ENCODE data around the gene IREB2.
"Not testable (repeated sequence)": the region's sequence is repeated elsewhere in the genome, so short reads cannot be mapped to it uniquely, and the experiment has no call there.

The IREB2 gene

DNA sequence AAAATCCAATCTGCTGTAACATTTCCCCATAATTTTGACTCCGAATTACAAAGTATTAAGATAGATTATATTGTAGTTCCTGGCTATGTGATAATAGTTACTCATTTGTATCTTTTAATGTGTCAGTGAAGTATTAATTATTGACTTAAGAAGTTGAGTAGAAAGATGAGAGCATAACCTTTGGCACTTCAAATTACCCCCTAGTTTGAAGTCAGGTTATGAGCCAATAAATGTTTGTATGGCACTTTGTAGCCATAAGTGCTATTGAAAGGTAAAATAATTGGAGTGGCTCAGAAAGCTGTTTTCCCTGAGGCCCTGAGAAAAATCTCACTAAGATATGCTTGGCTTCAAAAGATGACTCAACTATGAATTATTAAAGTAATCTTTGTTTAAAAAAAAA, 31.0 kb downstream of the IREB2 start:
- DNase-seq (ENCODE audit: low read depth in 1 of 2, low spot score in 1 of 2) = no peak

DNA sequence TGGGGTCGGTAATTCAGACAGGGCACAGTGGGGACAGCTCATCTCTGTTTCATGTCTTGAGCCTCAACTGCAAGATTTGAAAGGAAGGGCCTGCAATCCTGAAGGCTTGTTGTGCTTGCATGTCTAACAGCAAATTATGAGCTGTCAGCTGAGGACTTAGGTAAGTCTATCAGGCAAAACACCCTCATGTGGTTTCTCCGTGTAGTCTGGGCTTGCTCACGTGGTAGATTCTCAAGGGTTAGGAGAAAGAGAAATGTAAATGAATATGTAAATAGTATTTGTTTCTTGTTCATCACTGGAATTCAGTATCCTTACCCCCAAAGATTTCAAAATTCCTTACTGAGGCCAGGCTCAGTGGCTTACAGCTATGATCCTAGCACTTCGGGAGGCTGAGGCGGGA, 39.3 kb downstream of the IREB2 start:
- DNase-seq (ENCODE audit: low read depth in 1 of 2, low spot score in 1 of 2) = no peak

DNA sequence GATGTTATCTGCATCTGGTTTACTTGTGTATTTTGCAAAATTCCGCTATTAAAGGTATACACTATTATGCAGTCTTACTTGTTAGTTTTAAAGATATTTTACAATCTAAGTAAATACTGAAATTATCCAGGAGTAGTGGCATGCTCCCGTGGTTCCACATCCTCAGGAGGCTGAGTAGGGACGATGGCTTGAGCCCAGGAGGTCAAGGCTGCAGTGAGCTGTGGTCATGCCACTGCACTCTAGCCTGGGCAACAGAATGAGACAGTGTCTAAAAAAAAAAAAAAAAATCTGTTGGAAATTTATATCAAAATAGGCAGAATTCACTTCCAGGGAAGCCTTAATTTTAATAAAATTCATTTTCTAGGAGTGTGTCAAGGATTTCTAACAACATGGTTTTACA, 41.6 kb downstream of the IREB2 start:
- DNase-seq (ENCODE audit: low read depth in 1 of 2, low spot score in 1 of 2) = no peak

DNA sequence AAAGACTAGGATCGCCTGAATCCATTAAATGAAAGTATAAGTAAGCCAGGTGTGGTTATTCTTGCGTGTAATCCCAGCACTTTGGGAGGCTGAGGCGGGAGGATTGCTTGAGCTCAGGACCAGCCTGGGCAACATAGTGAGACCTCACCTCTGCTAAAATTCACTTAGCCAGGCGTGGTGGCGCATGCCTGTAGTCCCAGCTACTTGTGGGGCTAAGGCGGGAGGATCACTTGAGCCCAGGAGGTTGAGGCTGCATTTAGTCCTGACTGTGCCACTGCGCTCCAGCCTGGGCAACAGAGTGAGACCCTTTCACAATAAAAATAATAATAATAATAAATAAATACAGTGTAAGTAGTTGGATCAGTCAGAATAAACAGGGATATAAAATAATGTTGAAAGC, 43.9 kb downstream of the IREB2 start:
- no peak for DNase-seq (ENCODE audit: low read depth in 1 of 2, low spot score in 1 of 2)

DNA sequence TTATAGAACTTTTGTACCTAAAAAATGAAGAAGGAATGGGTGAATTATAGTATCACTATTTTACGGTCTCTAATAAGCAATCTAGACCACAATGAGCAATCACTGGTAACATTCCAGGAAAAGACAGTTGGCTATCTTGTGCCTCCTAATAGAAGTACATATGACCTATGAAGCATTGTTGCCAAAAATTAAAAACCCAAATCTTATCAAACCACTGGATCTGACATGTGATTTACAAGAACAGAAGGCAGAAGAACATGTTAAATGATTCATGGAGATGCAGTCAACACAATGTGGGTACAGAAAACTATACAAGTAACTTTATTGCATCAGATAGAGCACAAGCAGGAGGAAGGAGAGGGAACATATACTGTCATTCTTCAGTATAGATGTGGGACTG, 54.9 kb downstream of the IREB2 start:
- DNase-seq (ENCODE audit: low read depth in 1 of 2, low spot score in 1 of 2) = no peak

DNA sequence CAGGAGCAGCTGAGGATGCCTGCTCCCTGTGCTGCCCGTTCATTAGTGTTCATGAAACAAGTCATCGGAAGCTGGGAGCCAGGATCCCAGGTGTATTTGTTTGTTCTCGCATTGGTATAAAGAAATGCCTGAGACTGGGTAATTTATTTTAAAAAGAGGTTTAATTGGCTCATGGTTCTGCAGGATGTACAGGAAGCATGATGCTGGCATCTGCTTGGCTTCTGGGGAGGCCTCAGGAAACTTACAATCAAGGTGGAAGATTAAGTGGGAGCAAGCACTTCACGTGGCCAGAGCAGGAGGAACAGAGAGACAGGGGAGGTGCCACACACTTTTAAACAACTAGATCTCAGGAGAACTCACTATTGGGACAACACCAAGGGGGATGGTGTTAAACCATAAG, 63.8 kb downstream of the IREB2 start:
- no peak for DNase-seq (ENCODE audit: low read depth in 1 of 2, low spot score in 1 of 2)

DNA sequence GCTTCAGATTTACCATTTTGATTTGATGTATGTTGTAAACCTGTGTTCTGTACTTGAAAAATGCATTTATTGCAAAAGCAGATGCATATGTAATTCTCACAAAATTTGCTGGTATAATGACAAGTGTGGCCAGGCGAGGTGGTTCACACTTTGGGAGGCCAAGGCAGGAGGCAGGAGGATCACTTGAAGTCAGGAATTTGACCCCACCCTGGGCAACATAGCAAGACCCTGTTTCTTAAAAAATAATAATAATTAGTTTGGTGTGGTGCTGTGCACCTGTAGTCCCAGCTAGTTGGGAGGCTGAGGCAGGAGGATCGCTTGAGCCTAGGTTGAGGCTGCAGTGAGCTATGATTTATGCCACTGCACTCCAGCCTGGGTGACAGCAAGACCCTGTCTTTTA, 64.6 kb downstream of the IREB2 start:
- no peak for DNase-seq (ENCODE audit: low read depth in 1 of 2, low spot score in 1 of 2)

DNA sequence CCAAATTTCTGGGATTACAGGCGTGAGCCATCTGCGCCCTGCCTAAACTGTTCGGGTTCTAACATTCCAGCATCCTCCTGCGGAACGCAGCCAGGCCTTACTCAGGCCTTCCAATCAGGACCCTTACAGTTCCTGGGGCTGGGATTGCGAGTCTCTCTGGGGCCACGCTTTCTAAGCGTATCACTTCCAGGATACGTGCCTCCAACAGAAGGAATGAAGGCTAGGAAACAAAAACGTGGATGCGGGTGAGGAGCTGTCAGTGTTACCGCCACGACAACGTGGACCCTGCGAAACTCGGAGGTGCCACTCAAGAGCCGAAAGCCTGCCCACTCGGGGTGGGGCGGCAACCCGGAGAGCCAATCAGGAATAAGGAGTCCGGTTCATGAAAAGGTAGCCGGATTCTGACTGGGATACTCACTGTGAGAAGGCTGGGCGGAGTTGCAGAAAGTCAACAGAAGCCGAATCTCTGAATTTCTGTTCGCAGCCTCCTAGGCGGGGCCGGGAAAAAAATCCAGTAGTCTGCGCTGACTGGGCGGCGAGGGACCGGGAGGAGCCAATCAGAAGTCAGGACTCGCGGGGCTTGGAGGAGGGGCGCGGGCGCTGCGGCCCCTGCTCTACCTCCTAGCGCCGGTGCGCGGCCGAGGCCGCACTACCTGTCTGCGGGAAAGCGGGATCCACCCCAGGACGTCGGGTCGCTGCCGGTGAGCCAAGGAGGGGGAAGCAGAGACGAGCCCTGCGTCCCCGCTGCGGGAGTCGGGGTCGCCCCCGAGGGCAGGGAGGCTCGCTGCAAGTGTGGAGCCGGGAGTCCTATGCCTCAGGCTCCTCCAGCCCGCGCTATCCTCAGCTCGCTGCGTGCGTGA, 69.2 kb downstream of the IREB2 start, which contains the start of gene HYKK:
Gene HYKK (plus strand): TSS at position 607 of the 860 bp plus-strand sequence. CDS start 5,512 bp downstream, outside the sequence.
- DNase-seq (ENCODE audit: low read depth in 1 of 2, low spot score in 1 of 2) = peak; percentile 50 to 74

DNA sequence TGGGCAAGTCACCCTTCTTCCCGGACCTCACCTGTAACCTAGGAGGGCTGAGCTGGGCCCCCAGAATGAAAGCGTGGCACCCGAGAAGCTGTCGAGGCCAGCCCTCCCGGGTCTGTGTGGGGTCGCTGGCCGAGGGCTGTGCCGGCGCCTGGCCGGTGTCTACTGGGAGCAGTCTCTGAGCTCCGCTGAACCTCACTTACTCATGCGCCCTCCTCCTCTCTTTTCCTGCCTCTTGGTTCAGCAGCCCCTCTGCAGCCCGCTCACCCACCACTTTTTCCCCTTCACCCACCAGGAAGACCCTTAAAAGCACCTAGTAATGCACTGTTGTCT, 69.8 kb downstream of the IREB2 start:
- no peak for DNase-seq (ENCODE audit: low read depth in 1 of 2, low spot score in 1 of 2)

DNA sequence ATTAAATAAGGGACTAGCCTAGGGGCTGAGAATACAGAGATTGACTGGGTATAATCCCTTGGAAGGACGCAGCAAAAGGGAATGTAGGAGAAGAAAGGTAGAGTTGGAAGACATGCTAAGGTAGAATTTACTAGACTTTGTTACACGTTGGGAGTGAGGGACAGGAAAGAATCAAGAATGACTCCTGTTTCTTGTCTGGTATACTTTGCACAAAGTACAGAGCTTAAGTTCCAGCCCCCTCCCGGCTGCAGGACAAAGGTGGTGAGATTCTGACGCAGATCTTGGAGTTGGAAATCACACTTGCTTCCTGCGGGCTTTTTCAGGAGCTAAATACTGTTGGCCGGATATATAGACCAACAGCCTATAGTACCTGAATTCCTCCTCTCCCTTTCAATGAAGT, 70.3 kb downstream of the IREB2 start:
- DNase-seq (ENCODE audit: low read depth in 1 of 2, low spot score in 1 of 2) = no peak

DNA sequence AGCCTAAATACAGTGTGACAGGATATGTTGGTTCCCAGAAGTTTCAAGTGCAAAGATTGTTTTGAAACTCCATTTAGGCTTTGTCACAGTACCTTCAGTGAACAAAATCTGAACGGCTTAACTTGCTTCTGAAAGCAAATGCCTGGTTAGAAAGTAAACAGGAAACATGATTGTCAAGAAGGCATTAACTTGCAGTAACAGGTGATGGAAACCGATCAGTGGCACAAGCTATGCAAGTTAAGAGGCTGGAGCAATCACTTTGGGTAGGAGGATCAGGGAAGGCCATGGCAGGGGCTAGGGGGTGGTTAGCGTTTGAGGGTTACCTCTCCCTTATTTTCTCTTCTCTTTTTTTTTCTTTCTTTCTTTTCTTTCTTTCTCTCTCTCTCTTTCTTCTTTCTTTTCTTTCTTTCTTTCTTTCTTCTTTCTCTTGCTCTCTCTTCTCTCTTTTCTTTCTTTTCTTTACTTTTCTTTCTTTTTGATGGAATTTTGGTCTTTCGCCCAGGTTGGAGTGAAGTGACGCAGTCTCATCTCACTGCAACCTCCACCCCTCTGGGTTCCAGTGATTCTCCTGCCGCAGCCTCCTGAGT, 71.8 kb downstream of the IREB2 start:
- no peak for DNase-seq (ENCODE audit: low read depth in 1 of 2, low spot score in 1 of 2)

DNA sequence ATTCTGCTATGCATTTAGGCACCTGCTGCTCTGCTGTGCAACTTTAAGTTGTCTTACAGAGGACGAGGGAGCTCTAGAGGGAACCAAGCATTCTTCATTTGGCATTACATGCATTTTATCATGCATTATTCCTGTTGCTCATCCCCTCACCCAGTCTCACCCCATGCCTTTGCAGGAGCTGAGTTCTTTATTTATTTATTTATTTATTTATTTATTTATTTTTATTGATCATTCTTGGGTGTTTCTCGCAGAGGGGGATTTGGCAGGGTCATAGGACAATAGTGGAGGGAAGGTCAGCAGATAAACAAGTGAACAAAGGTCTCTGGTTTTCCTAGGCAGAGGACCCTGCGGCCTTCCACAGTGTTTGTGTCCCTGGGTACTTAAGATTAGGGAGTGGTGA, 82.0 kb downstream of the IREB2 start:
- not testable (repeated sequence) for DNase-seq (ENCODE audit: low read depth in 1 of 2, low spot score in 1 of 2)

DNA sequence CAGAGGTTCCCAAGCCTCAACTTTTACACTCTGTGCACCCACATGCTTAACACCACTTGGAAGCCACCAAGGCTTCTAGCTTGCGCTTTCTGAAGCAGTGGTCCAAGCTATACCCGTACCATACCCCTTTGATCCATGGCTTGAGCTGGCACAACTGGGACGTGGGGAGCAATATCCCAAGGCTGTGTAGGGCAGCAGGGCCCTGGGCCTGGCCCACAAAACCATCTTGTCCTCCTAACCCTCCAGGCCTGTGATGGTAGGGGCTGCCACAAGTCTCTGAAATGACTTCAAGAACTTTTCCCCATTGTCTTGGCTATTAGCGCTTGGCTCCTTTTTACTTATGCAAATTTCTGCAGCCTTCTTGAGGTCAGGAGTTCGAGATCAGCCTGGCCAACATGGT, 86.2 kb downstream of the IREB2 start:
- DNase-seq (ENCODE audit: low read depth in 1 of 2, low spot score in 1 of 2) = no peak

DNA sequence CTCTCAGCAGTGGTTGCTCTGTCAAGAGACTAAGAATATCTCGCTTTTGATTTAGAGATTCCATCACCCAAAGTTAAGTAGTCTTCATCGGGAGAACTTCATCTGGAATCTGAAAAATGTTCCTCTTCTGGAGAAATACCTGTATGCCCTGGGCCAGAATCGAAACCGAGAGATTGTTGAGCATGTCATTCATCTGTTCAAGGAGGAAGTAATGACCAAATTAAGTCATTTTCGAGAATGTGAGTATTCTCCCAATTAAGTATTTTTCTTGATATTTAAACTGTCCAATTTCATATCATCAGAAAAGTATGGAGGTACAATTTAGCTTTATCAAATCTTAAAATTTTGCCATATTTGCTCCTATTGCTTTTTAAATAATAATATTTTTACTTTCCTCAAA, 89.3 kb downstream of the IREB2 start:
- no peak for DNase-seq (ENCODE audit: low read depth in 1 of 2, low spot score in 1 of 2)

DNA sequence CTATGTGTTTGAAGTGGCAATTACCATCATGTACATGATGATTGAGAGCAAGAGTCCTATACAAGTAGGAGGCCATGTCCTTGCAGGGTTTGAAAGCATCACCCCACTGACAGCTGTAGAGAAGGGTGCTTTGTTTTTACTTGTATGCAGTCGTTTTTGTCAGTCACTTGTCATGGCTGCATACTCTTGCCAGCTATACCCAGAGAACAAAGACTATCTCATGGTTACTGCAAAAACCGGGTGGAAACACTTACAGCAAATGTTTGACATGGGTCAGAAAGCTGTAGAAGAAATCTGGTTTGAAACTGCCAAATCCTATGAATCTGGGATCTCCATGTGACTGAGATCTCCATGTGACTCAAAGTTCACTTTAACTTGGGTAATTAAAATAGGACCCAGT, 95.3 kb downstream of the IREB2 start:
- DNase-seq (ENCODE audit: low read depth in 1 of 2, low spot score in 1 of 2) = no peak

DNA sequence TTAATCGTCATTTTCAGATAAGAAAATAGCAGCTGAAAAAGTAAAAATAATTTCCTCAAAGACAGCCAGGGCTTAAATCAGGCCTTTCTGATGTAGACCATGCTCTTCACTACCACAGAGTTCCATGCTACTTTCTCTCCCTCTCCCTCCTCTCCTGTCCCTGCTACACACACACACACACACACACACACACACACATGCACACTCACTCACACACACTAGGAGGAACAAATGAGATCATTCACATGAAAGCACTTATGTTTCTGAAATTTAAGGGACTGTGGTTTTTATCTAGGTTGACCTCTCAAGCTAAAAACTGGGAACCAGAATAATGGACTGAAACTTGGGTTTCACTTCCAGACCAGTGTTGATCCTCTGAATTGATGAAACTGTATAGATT, 98.1 kb downstream of the IREB2 start:
- DNase-seq (ENCODE audit: low read depth in 1 of 2, low spot score in 1 of 2) = no peak

DNA sequence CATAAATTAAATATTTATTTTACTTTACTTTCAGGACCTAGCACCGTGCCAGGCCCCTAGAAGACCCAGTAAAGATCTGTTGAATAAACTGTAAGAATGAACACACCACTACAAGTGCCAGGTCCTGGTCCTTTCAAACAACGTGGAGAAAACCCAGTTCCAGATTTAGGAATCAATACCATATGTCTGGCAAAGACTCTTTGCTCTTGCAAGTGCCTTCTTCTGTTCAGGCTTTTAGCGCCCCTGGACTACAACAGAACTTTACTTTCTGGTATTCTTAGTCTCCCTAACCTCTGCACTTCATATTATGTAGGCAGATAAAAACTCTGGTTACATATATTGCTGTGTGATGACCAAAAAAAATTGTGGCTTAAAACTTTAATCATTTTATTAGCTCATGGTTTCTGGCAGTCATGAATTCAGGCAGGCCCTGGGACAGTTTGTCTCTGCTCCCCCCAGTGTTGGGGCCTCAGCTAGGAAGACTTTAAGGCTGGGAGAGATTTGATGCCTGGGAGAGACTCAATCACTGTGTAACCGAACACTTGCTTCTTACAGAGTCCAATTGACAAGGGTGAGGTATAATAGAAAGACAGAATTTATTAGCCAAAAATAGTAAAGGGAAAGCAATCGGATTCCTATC, 99.4 kb downstream of the IREB2 start:
- DNase-seq (ENCODE audit: low read depth in 1 of 2, low spot score in 1 of 2) = no peak

DNA sequence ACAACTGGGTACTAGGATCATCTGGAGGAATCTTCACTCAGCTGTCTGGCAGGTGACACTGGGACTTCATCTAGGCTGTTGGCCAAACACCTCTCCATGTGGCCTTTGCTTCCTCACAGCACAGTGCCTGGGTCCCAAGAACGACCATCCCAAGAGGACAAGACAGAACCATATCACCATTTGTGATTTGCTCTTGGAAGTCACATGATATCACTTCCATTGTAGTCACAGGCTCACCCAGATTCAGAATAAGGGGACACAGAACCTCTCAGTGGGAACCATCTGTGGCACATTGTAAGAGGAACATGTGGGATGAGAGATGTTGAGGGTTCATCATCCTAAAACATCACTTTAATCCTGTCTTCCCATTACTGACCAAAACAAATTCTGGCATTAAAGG, 100.3 kb downstream of the IREB2 start:
- DNase-seq (ENCODE audit: low read depth in 1 of 2, low spot score in 1 of 2) = no peak

DNA sequence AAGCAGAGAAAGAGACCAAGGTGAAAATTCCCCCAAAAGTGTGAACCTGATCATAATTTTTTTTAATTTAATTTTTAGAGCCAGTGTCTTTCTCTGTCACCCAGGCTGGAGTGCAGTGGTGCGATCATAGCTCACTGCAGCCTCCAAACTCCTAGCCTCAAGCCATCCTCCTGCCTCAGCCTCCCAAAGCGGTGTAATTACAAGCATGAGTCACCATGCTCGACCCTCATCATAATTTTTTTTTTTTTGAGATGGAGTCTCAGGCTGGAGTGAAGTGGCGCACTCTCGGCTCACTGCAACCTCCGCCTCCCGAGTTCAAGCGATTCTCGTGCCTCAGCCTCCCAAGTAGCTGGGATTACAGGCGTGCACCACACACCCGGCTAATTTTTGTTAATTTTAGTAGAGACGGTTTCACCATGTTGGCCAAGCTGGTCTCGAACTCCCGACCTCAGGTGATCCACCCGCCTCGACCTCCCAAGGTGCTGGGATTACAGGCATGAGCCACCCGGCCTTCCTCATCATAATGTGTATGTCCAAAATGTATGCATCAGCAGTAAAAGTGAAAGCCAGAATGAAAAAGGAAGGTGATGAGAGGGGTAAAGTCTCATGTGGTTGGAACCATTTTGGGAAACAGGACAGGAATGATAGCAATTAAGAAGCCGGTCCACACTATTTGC, 101.6 kb downstream of the IREB2 start:
- DNase-seq (ENCODE audit: low read depth in 1 of 2, low spot score in 1 of 2) = not testable (repeated sequence)

DNA sequence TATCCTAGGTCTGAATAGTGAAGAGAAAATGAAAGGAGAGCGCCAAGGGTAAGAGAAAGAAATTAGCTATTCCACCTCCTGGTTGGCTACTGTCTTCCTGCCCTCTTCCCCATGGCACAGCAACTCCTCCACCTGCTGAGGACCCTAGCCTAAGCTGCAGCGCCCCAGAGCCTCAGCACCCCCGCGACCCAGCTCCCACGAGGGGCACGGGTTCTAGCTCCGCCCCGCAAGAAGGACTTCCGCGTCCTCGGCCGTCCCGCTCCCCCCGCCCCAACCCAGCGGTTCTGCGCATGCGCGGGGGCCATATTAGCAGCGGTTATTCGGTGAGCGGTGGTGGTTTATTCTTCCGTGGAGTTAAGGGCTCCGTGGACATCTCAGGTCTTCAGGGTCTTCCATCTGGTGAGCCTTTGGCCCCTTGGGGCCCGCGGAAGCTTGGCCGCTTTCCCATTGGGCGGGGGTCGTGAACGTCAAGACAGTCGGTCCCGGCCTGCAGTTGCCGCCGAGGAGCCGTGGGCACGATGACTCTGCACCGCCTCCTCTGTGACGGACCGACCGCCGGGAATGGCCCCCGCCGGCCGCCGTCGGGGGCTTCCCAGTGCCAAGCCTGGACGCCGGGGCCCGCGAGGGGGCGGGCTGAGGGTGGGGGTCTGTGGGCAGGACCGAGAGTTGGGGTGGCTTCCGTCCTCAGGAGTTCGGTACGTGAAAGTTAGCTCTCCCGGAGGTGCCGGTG, 102.3 kb downstream of the IREB2 start, which contains the start of gene PSMA4:
Gene PSMA4 (plus strand): TSS at position 304 of the 730 bp plus-strand sequence. CDS start 1,484 bp downstream, outside the sequence.
- DNase-seq (ENCODE audit: low read depth in 1 of 2, low spot score in 1 of 2) = peak; percentile 93 to 96

All from activated CD4-positive, alpha-beta T cell treated with anti-CD3 and anti-CD28 coated beads, Interleukin-2, amount 50 U/mL, for 24 hours (primary cell).